K562 (cell line): ENCODE results near the gene RCC1. TPM values are rescaled to one million over a fixed set of nuclear protein-coding genes. Genes with fewer than 3 reads are reported as not detected.
A peak's percentile ranks its signal among the peaks of the same experiment; 100 is the strongest.

Experiments used
- BHLHE40 ChIP-seq: IDR thresholded peaks from 2 replicates; pipeline ENCODE4 v1.6.1; 2011; ENCODE audit warnings: low read length, improper control_type of control experiment
- BRD4 ChIP-seq: fragments of 200-600 bp; sonication (generic); IDR thresholded peaks from 2 replicates; pipeline ENCODE4 v1.6.1; 2017; ENCODE audit warnings: inconsistent platforms
- CBFA2T2 ChIP-seq: fragments of 450-650 bp; conservative IDR thresholded peaks from 2 replicates; pipeline ENCODE4 v1.6.1; 2017; ENCODE audit warnings: mild to moderate bottlenecking
- FOXA3 ChIP-seq, 2 experiments: fragments of 450-650 bp in 1 of 2; sonication (generic) in 1 of 2; formaldehyde crosslinking; IDR thresholded peaks in 1 of 2; conservative IDR thresholded peaks in 1 of 2; 2 replicates each; pipeline versions ENCODE4 v1.4.0 to v1.8.0; 2020 to 2022; ENCODE audit warnings: mild to moderate bottlenecking in 2 of 2, missing genetic modification reagents in 1 of 2
- FOXJ3 ChIP-seq: sonication (generic); formaldehyde crosslinking; IDR thresholded peaks from 2 replicates; pipeline ENCODE4 v1.4.0; 2020; ENCODE audit warnings: mild to moderate bottlenecking, missing genetic modification reagents
- KLF13 ChIP-seq: fragments of 450-650 bp; IDR thresholded peaks from 2 replicates; pipeline ENCODE4 v1.6.1; 2016; ENCODE audit warnings: missing genetic modification characterization, low read depth, mild to moderate bottlenecking, missing compliant biosample characterization, moderate library complexity, borderline replicate concordance
- KLF16 ChIP-seq: IDR thresholded peaks from 2 replicates; pipeline ENCODE4 v1.6.1; 2016; ENCODE audit warnings: antibody characterized with exemption
- MAFG ChIP-seq: fragments of 450-650 bp; conservative IDR thresholded peaks from 2 replicates; pipeline ENCODE4 v1.6.1; 2016; ENCODE audit warnings: missing genetic modification characterization, missing compliant biosample characterization
- MTA2 ChIP-seq: fragments of 450-650 bp; IDR thresholded peaks from 2 replicates; pipeline ENCODE4 v1.6.1; 2016; ENCODE audit warnings: low read depth
- NR2C2 ChIP-seq, 2 experiments: fragments of 200-800 bp in 1 of 2; sonication (Bioruptor generic) in 1 of 2; sonication (generic) in 1 of 2; formaldehyde crosslinking in 1 of 2; IDR thresholded peaks; 2 replicates each; pipeline versions ENCODE4 v1.6.1 to v1.8.0; 2016 to 2022; ENCODE audit warnings: mild to moderate bottlenecking in 1 of 2, missing compliant biosample characterization in 1 of 2, missing genetic modification characterization in 1 of 2, missing genetic modification reagents in 1 of 2
- POLR2H ChIP-seq: IDR thresholded peaks from 2 replicates; pipeline ENCODE4 v1.6.1; 2016; ENCODE audit warnings: missing genetic modification characterization, low read depth, mild to moderate bottlenecking, control low read depth, missing compliant biosample characterization, moderate library complexity
- RBM39 ChIP-seq: fragments of 200-400 bp; formaldehyde crosslinking; optimal IDR thresholded peaks from 2 replicates; pipeline ENCODE3; 2018; ENCODE audit warnings: low read depth, low read length
- SLC30A9 ChIP-seq: fragments of 250-450 bp; sonication (Bioruptor Pico); IDR thresholded peaks from 2 replicates; pipeline ENCODE4 v1.8.0; 2022; ENCODE audit warnings: mild to moderate bottlenecking, moderate library complexity
- SMAD2 ChIP-seq: fragments of 150-350 bp; IDR thresholded peaks from 2 replicates; pipeline ENCODE4 v1.6.1; 2014; ENCODE audit warnings: low read depth, mild to moderate bottlenecking, low read length
- SREBF1 ChIP-seq: fragments of 150-350 bp; IDR thresholded peaks from 2 replicates; pipeline ENCODE4 v1.6.1; 2014; ENCODE audit warnings: antibody characterized with exemption, low read depth, low read length, borderline replicate concordance
- TCF7 ChIP-seq: sonication (generic); IDR thresholded peaks from 2 replicates; pipeline ENCODE4 v1.6.1; 2016; ENCODE audit warnings: antibody characterized with exemption, borderline replicate concordance
- TFAM ChIP-seq: fragments of 250-450 bp; sonication (Bioruptor Pico); conservative IDR thresholded peaks from 2 replicates; pipeline ENCODE4 v1.5.0; 2021; ENCODE audit warnings: mild to moderate bottlenecking, moderate library complexity
- TGIF2 ChIP-seq: sonication (generic); formaldehyde crosslinking; IDR thresholded peaks from 2 replicates; pipeline ENCODE4 v1.8.1; 2022; ENCODE audit warnings: mild to moderate bottlenecking, missing genetic modification reagents, moderate library complexity
- TOE1 ChIP-seq, 2 experiments: fragments of 450-650 bp in 1 of 2; sonication (generic) in 1 of 2; formaldehyde crosslinking in 1 of 2; IDR thresholded peaks; 2 replicates each; pipeline versions ENCODE4 v1.7.1 to v1.8.0; 2016 to 2022; ENCODE audit warnings: borderline replicate concordance in 2 of 2, mild to moderate bottlenecking in 2 of 2, antibody characterized with exemption in 1 of 2, inconsistent platforms in 1 of 2, low read depth in 1 of 2, missing genetic modification reagents in 1 of 2, moderate library complexity in 1 of 2
- ZC3H11A ChIP-seq: IDR thresholded peaks from 2 replicates; pipeline ENCODE4 v1.6.1; 2012; ENCODE audit warnings: low read depth, low read length, improper control_type of control experiment
- ZFX ChIP-seq: sonication (generic); formaldehyde crosslinking; IDR thresholded peaks from 2 replicates; pipeline ENCODE4 v1.8.0; 2022; ENCODE audit warnings: mild to moderate bottlenecking, missing genetic modification reagents, moderate library complexity
- ZNF143 ChIP-seq: sonication (generic); formaldehyde crosslinking; IDR thresholded peaks from 2 replicates; pipeline ENCODE4 v1.9.0; 2022; ENCODE audit warnings: mild to moderate bottlenecking, missing genetic modification reagents
- ZNF311 ChIP-seq: fragments of 250-450 bp; sonication (Bioruptor Pico); IDR thresholded peaks from 2 replicates; pipeline ENCODE4 v1.4.0; 2020; ENCODE audit warnings: mild to moderate bottlenecking, moderate library complexity
- ZNF324 ChIP-seq: fragments of 250-450 bp; sonication (Bioruptor Pico); IDR thresholded peaks from 2 replicates; pipeline ENCODE4 v1.4.0; 2020; ENCODE audit warnings: mild to moderate bottlenecking
- ZNF395 ChIP-seq: fragments of 200-800 bp; sonication (Bioruptor generic); IDR thresholded peaks from 2 replicates; pipeline ENCODE4 v1.6.1; 2017; ENCODE audit warnings: missing genetic modification characterization, missing compliant biosample characterization
- ZNF584 ChIP-seq: fragments of 200-800 bp; sonication (Bioruptor generic); IDR thresholded peaks from 2 replicates; pipeline ENCODE4 v1.6.1; 2016; ENCODE audit warnings: low read depth, mild to moderate bottlenecking, missing genetic modification characterization, missing compliant biosample characterization
- polyA plus RNA-seq, 8 experiments: library from polyadenylated mRNA; depleted of rRNA in 4 of 8; stranded (reverse) in 5 of 8; unstranded in 3 of 8; fragments of >200 nt; fragmentation: Nextera tagmentation in 2 of 8; fragmentation: Illumina TruSeq in 1 of 8; extraction: Ambion mirVana in 2 of 8; extraction: Trizol in 1 of 8; gene quantifications; 2 replicates each; pipeline versions ENCODE4 v1.2.1 to v1.2.3, GENCODE V29; 2011 to 2014; ENCODE audit warnings: inconsistent platforms in 1 of 8, missing spikeins in 1 of 8
- total RNA-seq, 7 experiments: library from RNA; depleted of rRNA in 6 of 7; stranded (reverse); fragments of >200 nt in 6 of 7; fragmentation: Illumina TruSeq in 2 of 7; extraction: Trizol in 2 of 7; gene quantifications; 2 replicates each; pipeline versions ENCODE4 v1.2.1 to v1.2.3, GENCODE V29; 2011 to 2021; ENCODE audit warnings: low replicate concordance in 1 of 7
- TF ChIP-seq, protein P1 (sequence below): fragments of 450-650 bp; formaldehyde crosslinking; IDR thresholded peaks from 2 replicates; pipeline ENCODE4 v1.4.0; 2020; ENCODE audit warnings: mild to moderate bottlenecking, moderate library complexity

RCC1 gene
- total and polyA plus RNA-seq, 9 of the 15 experiments (the other 6 are each of a cell fraction or from before 2014, with no cell fraction given): 16.4 to 202 (median 107) TPM

DNA sequence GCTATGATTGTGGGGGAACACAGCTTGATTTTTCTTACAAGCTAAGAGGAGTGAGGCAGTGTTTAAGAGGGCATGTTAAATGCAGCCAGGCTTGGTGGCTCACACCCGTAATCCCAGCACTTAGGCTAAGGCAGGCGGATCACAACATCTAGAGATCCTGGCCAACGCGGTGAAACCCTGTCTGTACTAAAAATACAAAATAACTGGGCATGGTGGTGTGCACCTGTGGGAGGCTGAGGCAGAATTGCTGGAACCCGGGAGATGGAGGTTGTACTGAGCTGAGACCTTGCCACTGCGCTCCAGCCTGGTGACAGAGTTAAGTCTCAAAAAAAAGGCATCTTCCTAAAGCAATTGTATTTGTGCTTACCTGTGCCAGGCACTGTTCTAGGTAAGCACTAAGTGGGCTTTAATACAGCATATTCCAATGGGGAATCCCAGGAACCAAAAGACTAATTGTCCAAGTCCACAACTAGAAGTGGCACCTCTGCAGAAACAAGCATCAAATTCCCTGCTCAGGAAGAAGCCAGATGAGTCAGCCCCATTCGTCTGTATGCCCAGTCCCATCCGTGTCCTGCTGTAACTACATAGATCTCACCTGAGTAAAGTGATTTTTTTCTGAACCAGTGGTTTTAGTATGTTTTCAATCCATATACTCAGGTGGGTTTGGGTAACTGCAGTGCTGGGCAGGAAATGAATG lies 4.6 kb downstream of the RCC1 start (continued):
- TF ChIP-seq, protein P1, sequence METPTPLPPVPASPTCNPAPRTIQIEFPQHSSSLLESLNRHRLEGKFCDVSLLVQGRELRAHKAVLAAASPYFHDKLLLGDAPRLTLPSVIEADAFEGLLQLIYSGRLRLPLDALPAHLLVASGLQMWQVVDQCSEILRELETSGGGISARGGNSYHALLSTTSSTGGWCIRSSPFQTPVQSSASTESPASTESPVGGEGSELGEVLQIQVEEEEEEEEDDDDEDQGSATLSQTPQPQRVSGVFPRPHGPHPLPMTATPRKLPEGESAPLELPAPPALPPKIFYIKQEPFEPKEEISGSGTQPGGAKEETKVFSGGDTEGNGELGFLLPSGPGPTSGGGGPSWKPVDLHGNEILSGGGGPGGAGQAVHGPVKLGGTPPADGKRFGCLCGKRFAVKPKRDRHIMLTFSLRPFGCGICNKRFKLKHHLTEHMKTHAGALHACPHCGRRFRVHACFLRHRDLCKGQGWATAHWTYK: peak; percentile 88
- TF ChIP-seq BHLHE40: no peak
- TF ChIP-seq TCF7: no peak
- no peak for TF ChIP-seq ZFX (CRISPR knock-in tag)
- no peak for TF ChIP-seq ZNF311 (CRISPR knock-in tag)
- no peak for TF ChIP-seq ZNF584 (CRISPR knock-in tag)
- 0 out of 2 replicates have a peak, but pooled peaks have one; percentile 15 for TF ChIP-seq BRD4
- TF ChIP-seq FOXJ3 (CRISPR knock-in tag): no peak
- TF ChIP-seq FOXA3 (CRISPR knock-in tag; conservative IDR thresholded peaks at IDR 0.05 in 1 of 2, IDR thresholded peaks at IDR 0.05 in 1 of 2): peak in 1 of 2 experiments; percentile 56; a peak in 2 of 4 replicates
- TF ChIP-seq KLF13: no peak
- no peak for TF ChIP-seq KLF16
- TF ChIP-seq POLR2H: peak; percentile 73; the same call in 1 of the 2 replicates
- TF ChIP-seq ZC3H11A: no peak
- TF ChIP-seq TGIF2 (CRISPR knock-in tag): no peak
- peak; percentile 72; the same call in 1 of the 2 replicates for TF ChIP-seq NR2C2 (CRISPR knock-in tag; IDR thresholded peaks at IDR 0.05)
- no peak for TF ChIP-seq NR2C2 (tag; IDR thresholded peaks at IDR 0.05)
- peak; percentile 73 for TF ChIP-seq ZNF324 (CRISPR knock-in tag)
- TF ChIP-seq TFAM (CRISPR knock-in tag): no peak
- no peak; the same call in 1 of the 2 replicates for TF ChIP-seq TOE1 (IDR thresholded peaks at IDR 0.05; ENCODE audit: borderline replicate concordance)
- no peak for TF ChIP-seq TOE1 (CRISPR knock-in tag; IDR thresholded peaks at IDR 0.05; ENCODE audit: borderline replicate concordance, low read depth)
- no peak for TF ChIP-seq CBFA2T2
- no peak for TF ChIP-seq SREBF1
- TF ChIP-seq ZNF143: no peak
- TF ChIP-seq MAFG (tag): no peak
- TF ChIP-seq SMAD2: no peak
- no peak for TF ChIP-seq SLC30A9 (CRISPR knock-in tag)
- TF ChIP-seq RBM39: peak; percentile 8
- peak; percentile 90 for TF ChIP-seq ZNF395 (CRISPR knock-in tag)
- no peak for TF ChIP-seq MTA2
